HepG2 (cell line): ENCODE results near the gene HLA-DMB. TPM values are rescaled to one million over a fixed set of nuclear protein-coding genes. Genes with fewer than 3 reads are reported as not detected.

Experiments
- ATAC-seq: fragments of 200-7000 bp; cut with Tn5 transposase; 3 replicates; pipeline ENCODE4 v1.9.1; 2020; ENCODE audit warnings: mild to moderate bottlenecking, moderate library complexity
- BruUV-seq: library from RNA; stranded (reverse); fragments of 400-500 nt; replicated peaks from 2 replicates; lab custom pipeline; 2021; lab: Mats Ljungman, UMichigan
- CTCF ChIA-PET: fragments of 300-600 bp; formaldehyde crosslinking; extraction: SDS; loops from one replicate; lab custom pipeline; 2021; ENCODE audit warnings: low total read pairs, inconsistent platforms, low intra/inter-chr PET ratio; lab: Yijun Ruan, JAX
- POLR2A ChIA-PET: fragments of 350-600 bp; sonication (Branson Sonifier 250); formaldehyde crosslinking; loops from one replicate; lab custom pipeline; 2020; ENCODE audit warnings: antibody characterized with exemption, inconsistent platforms; lab: Yijun Ruan, JAX
- DNase-seq: peaks from one replicate; pipeline ENCODE4 v3.0.0-alpha.2; 2015; ENCODE audit warnings: low spot score
- FAIRE-seq: peaks from 3 replicates; lab custom pipeline; 2011; peaks lifted over from hg19 to GRCh38; lab: Jason Lieb, UNC
- H2AFZ ChIP-seq: one replicate; pipeline ENCODE4 v1.6.1; 2011; ENCODE audit warnings: low read length, inconsistent platforms
- H3K27ac ChIP-seq: fragments of 300-600 bp; 3 replicates; pipeline ENCODE4 v1.8.0; 2011; ENCODE audit warnings: mixed run types, mild to moderate bottlenecking, mixed read lengths, low read length, inconsistent platforms; ENCODE audit not compliant: insufficient read depth; ENCODE audit errors: extremely low read length
- H3K27me3 ChIP-seq, 2 experiments: fragments of 200-600 bp in 1 of 2; 2 replicates in 1 of 2; 3 replicates in 1 of 2; pipeline versions ENCODE4 v1.6.0 to v1.8.0; 2011; ENCODE audit warnings: low read length in 2 of 2, mild to moderate bottlenecking in 2 of 2, moderate library complexity in 2 of 2, inconsistent platforms in 1 of 2; ENCODE audit not compliant: insufficient read depth in 2 of 2, control insufficient read depth in 1 of 2
- H3K36me3 ChIP-seq, 2 experiments: fragments of 200-600 bp in 1 of 2; replicated peaks in 1 of 2; 2 replicates in 1 of 2; 3 replicates in 1 of 2; pipeline versions ENCODE4 v1.5.1 to v1.8.0; 2011; ENCODE audit warnings: low read length in 2 of 2, inconsistent platforms in 1 of 2; ENCODE audit not compliant: insufficient read depth in 2 of 2, control insufficient read depth in 1 of 2
- H3K4me1 ChIP-seq: 2 replicates; pipeline ENCODE4 v1.5.1; 2012; ENCODE audit warnings: low read length, inconsistent platforms; ENCODE audit not compliant: insufficient read depth
- H3K4me2 ChIP-seq: 2 replicates; pipeline ENCODE4 v1.6.0; 2011; ENCODE audit warnings: low read depth, low read length, inconsistent platforms
- H3K4me3 ChIP-seq, 3 experiments: fragments of 200-600 bp in 1 of 3; sonication (generic), shearing (Covaris generic) in 1 of 3; replicated peaks in 1 of 3; 2 replicates each; pipeline ENCODE4 v1.5.1; 2011 to 2016; ENCODE audit warnings: low read length in 3 of 3, inconsistent platforms in 2 of 3, low read depth in 2 of 3, mild to moderate bottlenecking in 2 of 3, control low read depth in 1 of 3, mixed read lengths in 1 of 3; ENCODE audit not compliant: insufficient read depth in 1 of 3
- H3K79me2 ChIP-seq: one replicate; pipeline ENCODE4 v1.6.1; 2011; ENCODE audit warnings: low read length, inconsistent platforms; ENCODE audit not compliant: insufficient read depth
- H3K9ac ChIP-seq: 2 replicates; pipeline ENCODE4 v1.6.0; 2011; ENCODE audit warnings: mild to moderate bottlenecking, low read depth, low read length, inconsistent platforms; ENCODE audit not compliant: insufficient read depth
- H3K9me3 ChIP-seq: 2 replicates; pipeline ENCODE4 v1.5.1; 2012; ENCODE audit warnings: mild to moderate bottlenecking, low read length
- H4K20me1 ChIP-seq: 2 replicates; pipeline ENCODE4 v1.6.0; 2011; ENCODE audit warnings: inconsistent platforms, mild to moderate bottlenecking, low read length, moderate library complexity; ENCODE audit not compliant: insufficient read depth
- CREB1 ChIP-seq, 2 experiments: fragments of 450-650 bp in 1 of 2; IDR thresholded peaks; 2 replicates each; pipeline ENCODE4 v1.6.1; 2016 to 2017; ENCODE audit warnings: control low read depth in 1 of 2, mild to moderate bottlenecking in 1 of 2, missing compliant biosample characterization in 1 of 2, missing genetic modification characterization in 1 of 2
- ISX ChIP-seq: sonication (generic); formaldehyde crosslinking; conservative IDR thresholded peaks from 2 replicates; pipeline ENCODE4 v1.5.0; 2020; ENCODE audit warnings: missing genetic modification reagents
- MAFF ChIP-seq: IDR thresholded peaks from 2 replicates; pipeline ENCODE4 v1.6.1; 2011; ENCODE audit warnings: low read depth, low read length, improper control_type of control experiment
- MAFK ChIP-seq, 2 experiments: IDR thresholded peaks in 1 of 2; conservative IDR thresholded peaks in 1 of 2; 2 replicates each; pipeline ENCODE4 v1.6.1; 2011; ENCODE audit warnings: improper control_type of control experiment in 2 of 2, low read length in 2 of 2
- MTERF4 ChIP-seq: sonication (generic); formaldehyde crosslinking; IDR thresholded peaks from 2 replicates; pipeline ENCODE4 v1.8.0; 2023; ENCODE audit warnings: mild to moderate bottlenecking, missing genetic modification reagents
- SP4 ChIP-seq: sonication (generic); formaldehyde crosslinking; IDR thresholded peaks from 2 replicates; pipeline ENCODE4 v1.8.1; 2023; ENCODE audit warnings: mild to moderate bottlenecking, missing genetic modification reagents
- WGBS: methylation state at CpG from one replicate; pipeline ENCODE4 v1.1.6; 2017; ENCODE audit warnings: low lambda C conversion rate; 5-methylcytosine and 5-hydroxymethylcytosine counted together
- in situ Hi-C: cut with HindIII; loops from 2 replicates; pipeline ENCODE4 v1.10.0; 2017; ENCODE audit warnings: low pct_unique_long_range_greater_than_20kb; ENCODE audit not compliant: extremely low pct_ligation_motif_present
- intact Hi-C: fragments of 100-400 bp; cut with micrococcal nuclease; formaldehyde crosslinking; loops from one replicate; pipeline ENCODE4 v1.10.0; 2022; ENCODE audit not compliant: unreplicated experiment
- polyA plus RNA-seq, 8 experiments: library from polyadenylated mRNA; depleted of rRNA in 3 of 8; stranded (reverse) in 7 of 8; unstranded in 1 of 8; fragments of >200 nt; fragmentation: Illumina TruSeq in 4 of 8; extraction: Trizol in 4 of 8; gene quantifications; 2 replicates each; pipeline versions ENCODE4 v1.2.1 to v1.2.3, GENCODE V29; 2011 to 2016; ENCODE audit warnings: low read depth in 4 of 8, missing spikeins in 1 of 8, mixed read lengths in 1 of 8; ENCODE audit not compliant: insufficient read depth in 1 of 8
- total RNA-seq, 5 experiments: library from RNA; depleted of rRNA; stranded (reverse); fragments of >200 nt; fragmentation: Illumina TruSeq; extraction: Trizol; gene quantifications; 2 replicates each; pipeline ENCODE4 v1.2.3, GENCODE V29; 2016; ENCODE audit warnings: low read depth in 1 of 5

The HLA-DMB gene
- total and polyA plus RNA-seq, 2 of the 13 experiments (the other 11 are each of a cell fraction or from before 2014, with no cell fraction given): not detected

- no peak overlapping the region for H3K27ac ChIP-seq
- peaks cover 12% of the 10 kb centered on the region for H3K4me1 ChIP-seq
- peaks cover 5% of the 10 kb centered on the region for H3K9me3 ChIP-seq
- H3K4me2 ChIP-seq: no peak overlapping the region
- DNase-seq (no peak), ATAC-seq (no peak), FAIRE-seq (no peak)
- H3K4me3 ChIP-seq: no peak overlapping the region
- ChIA-PET POLR2A (interaction anchor here (8.9 kb wide), 1 partner anchor 21 kb away, joined by 202 read pairs; the partner anchor contains the start of gene BRD2), CTCF (no interaction called here)
- no peaks in the 10 kb centered on the region for H3K36me3 ChIP-seq
- intact Hi-C loops: no loop called here
- in situ Hi-C loops: loop anchor here (25.0 kb wide), 1 partner anchor 1038 kb away; the partner anchor contains the start of gene ZBTB12
- BruUV-seq: no TSS peak
- peak; percentile 55 to 57 for TF ChIP-seq MAFK (conservative IDR thresholded peaks at IDR 0.05 in 1 of 2, IDR thresholded peaks at IDR 0.05 in 1 of 2; ENCODE audit: low read length in 2 of 2)
- no peak for TF ChIP-seq SP4 (CRISPR knock-in tag)
- TF ChIP-seq MAFF: peak; percentile 45; the same call in 1 of the 2 replicates
- no peak for TF ChIP-seq ISX
- TF ChIP-seq, all 625 proteins: peak for 2
- H3K9ac ChIP-seq: no peak overlapping the region
- H4K20me1 ChIP-seq: no peaks in the 10 kb centered on the region
- peaks cover 1 to 13% of the 10 kb centered on the region in 2 experiments; a peak in 2 of 5 replicates for H3K27me3 ChIP-seq
- H3K79me2 ChIP-seq: no peaks in the 10 kb centered on the region
- H2AFZ ChIP-seq: no peak overlapping the region
- 32% methylated on average over 8 of the region's 8 CpGs for WGBS
Measured at GRCh38 chr6:32950449-32950848, 9.6 kb upstream of the HLA-DMB start.

- ATAC-seq (no peak), FAIRE-seq (no peak), DNase-seq (no peak)
- Histone ChIP-seq H3K9ac (no peak overlapping the region), H3K4me2 (no peak overlapping the region), H3K27me3 (peaks cover 3 to 13% of the 10 kb centered on the region in 2 experiments; a peak in 2 of 5 replicates), H3K36me3 (no peaks in the 10 kb centered on the region), H3K79me2 (no peaks in the 10 kb centered on the region), H3K9me3 (peaks cover 5% of the 10 kb centered on the region), H2AFZ (no peak overlapping the region), H3K4me3 (no peak overlapping the region), H4K20me1 (no peaks in the 10 kb centered on the region), H3K27ac (no peak overlapping the region)
- WGBS: 10% methylated on average over 3 of the region's 3 CpGs
- intact Hi-C loops (no loop called here), in situ Hi-C loops (loop anchor here (25.0 kb wide), 1 partner anchor 1038 kb away; the partner anchor contains the start of gene ZBTB12)
- POLR2A ChIA-PET: interaction anchor here (8.9 kb wide), 1 partner anchor 22 kb away, joined by 202 read pairs; the partner anchor contains the start of gene BRD2
- CTCF ChIA-PET: no interaction called here
- BruUV-seq: no TSS peak
- peak; percentile 62 for TF ChIP-seq CREB1 (IDR thresholded peaks at IDR 0.05)
- no peak for TF ChIP-seq CREB1 (CRISPR knock-in tag; IDR thresholded peaks at IDR 0.05)
- no peak for TF ChIP-seq MTERF4 (CRISPR knock-in tag)
- TF ChIP-seq, all 625 proteins: peak for 1
- H3K4me1 ChIP-seq: peaks cover 12% of the 10 kb centered on the region
Measured at GRCh38 chr6:32950010-32950409, 9.2 kb upstream of the HLA-DMB start.
